BLaER1 (cell line): ENCODE data around the gene SLC22A23.

Experiments
- H3K27ac ChIP-seq: shearing (Covaris generic); formaldehyde crosslinking; 2 replicates; pipeline ENCODE4 v1.8.1; 2022
- H3K27me3 ChIP-seq: shearing (Covaris generic); formaldehyde crosslinking; 2 replicates; pipeline ENCODE4 v1.8.1; 2022
- H3K36me3 ChIP-seq: shearing (Covaris generic); formaldehyde crosslinking; 2 replicates; pipeline ENCODE4 v1.8.1; 2022
- H3K4me1 ChIP-seq: shearing (Covaris generic); formaldehyde crosslinking; 2 replicates; pipeline ENCODE4 v1.8.1; 2022
- H3K4me2 ChIP-seq: shearing (Covaris generic); formaldehyde crosslinking; 2 replicates; pipeline ENCODE4 v1.8.1; 2022
- H3K4me3 ChIP-seq: shearing (Covaris generic); formaldehyde crosslinking; 2 replicates; pipeline ENCODE4 v1.8.1; 2022
- H3K9ac ChIP-seq: shearing (Covaris generic); formaldehyde crosslinking; 2 replicates; pipeline ENCODE4 v1.8.1; 2022
- H3K9me3 ChIP-seq: shearing (Covaris generic); formaldehyde crosslinking; 2 replicates; pipeline ENCODE4 v1.8.1; 2022
- H4K20me1 ChIP-seq: shearing (Covaris generic); formaldehyde crosslinking; 2 replicates; pipeline ENCODE4 v1.8.1; 2022
- Cebpa-rat ChIP-seq: shearing (Covaris generic); IDR thresholded peaks from 2 replicates; pipeline ENCODE4 v1.8.1; 2022

Gene SLC22A23

DNA sequence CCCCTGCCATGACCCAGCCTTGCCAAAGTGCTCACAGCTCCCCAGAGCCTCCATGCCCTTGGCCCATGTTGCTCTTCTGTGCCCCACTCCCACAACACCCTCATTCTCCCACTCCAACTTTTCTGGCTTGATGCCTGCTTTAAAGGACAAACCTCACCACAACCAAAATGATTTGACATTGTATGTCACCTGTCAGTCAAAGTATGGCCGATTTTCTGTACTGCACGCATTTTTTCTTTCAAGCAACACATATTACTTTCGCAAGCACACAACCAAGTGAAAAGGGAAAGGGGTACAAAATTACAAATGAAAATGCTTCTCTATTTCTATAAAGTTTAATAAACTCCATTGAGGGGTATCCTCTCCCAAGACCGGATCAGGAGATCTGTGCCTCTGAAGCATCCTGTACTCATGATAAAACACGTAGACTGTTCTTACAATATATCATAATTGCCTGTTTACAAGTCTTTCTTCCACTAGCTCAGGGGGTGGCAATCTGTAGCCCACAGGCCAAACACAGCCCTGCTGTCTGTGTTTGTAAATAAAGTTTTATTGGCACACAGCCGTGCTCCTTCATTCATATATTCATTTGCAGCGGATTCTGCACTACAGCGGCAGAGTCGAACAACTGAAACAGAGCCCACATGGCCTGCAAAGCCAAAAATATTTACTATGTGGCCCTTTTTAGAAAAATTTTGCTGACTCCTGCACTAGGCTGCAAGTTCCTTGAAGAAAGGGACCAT lies 32.5 kb downstream of the SLC22A23 start:
- H3K4me2 ChIP-seq = no peak overlapping the region
- no peak overlapping the region for H3K9ac ChIP-seq
- H3K9me3 ChIP-seq = no peaks in the 10 kb centered on the region
- H3K27ac ChIP-seq = no peak overlapping the region
- H4K20me1 ChIP-seq = no peaks in the 10 kb centered on the region
- 0 out of 2 replicates have a peak, but pooled peaks cover 6% of the 10 kb centered on the region for H3K4me1 ChIP-seq
- TF ChIP-seq Cebpa-rat = no peak
- no peak overlapping the region for H3K4me3 ChIP-seq
- H3K36me3 ChIP-seq = no peaks in the 10 kb centered on the region
- H3K27me3 ChIP-seq = no peaks in the 10 kb centered on the region

DNA sequence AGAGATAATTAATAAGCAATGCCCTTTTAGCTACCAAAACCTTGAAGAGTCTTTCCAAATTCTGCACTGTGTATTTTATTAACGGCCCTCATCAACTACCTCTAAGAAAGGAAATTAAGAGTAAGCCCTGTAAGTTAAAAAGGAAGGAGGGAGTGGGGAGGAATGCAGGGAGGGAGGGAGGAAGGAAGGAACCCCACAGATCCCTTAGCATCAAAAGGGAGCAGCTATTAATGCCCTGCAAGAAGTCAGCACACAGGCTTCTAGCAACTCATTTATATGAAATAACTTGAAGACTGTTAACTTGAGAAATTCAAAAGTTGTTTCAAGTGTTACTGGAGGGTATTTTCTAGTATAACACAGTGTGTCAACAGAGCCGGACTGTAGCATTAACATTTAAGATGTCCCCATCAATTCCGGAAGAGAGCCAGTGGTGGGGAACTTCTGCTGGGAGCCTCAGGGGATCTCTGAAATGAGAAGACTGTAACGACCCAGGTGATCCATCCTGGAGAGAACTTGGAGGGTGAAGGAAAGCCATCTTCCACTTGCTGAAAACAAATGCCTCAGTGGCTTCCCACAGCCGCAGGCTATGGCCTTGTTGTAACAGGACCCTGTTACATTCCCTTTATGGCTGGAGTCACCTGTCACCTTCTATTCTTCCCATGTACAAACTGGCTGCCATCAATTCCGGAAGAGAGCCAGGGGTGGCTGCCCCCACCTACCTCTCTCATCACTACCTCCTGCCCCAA lies 33.2 kb downstream of the SLC22A23 start:
- Histone ChIP-seq H3K36me3 (no peaks in the 10 kb centered on the region), H3K27ac (no peak overlapping the region)

DNA sequence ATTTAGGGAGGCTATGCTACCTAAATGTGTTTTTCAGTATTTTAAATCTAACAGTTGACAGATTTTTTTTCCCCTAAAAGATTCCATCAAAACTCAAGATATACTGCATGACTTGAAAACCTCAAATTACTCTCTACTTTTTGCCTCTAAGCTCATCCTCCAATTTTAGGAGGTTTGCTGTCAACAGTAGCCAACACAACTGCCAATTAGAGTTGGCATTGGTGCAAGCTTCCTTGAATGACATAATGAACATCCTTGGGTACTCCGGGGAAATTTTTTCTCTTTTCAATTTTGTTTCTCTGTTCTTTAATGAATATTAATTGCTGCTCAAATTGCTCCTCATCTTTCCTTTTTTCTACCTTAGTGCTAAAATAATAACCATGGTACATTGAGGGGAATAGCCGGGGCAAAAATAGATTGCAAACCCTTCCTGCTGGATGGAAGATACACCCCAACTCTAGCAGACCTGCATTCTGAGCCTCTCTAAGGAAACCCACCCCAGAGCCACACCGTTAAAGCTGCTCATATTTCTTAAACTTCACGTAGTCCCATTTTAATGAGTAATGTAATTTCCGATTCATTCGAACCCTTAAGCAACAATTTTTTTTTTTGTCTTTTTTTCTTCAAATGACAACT lies 34.3 kb downstream of the SLC22A23 start:
- Histone ChIP-seq H4K20me1 (no peaks in the 10 kb centered on the region), H3K4me1 (0 out of 2 replicates have a peak, but pooled peaks cover 4% of the 10 kb centered on the region), H3K9me3 (no peaks in the 10 kb centered on the region), H3K9ac (no peak overlapping the region), H3K36me3 (no peaks in the 10 kb centered on the region), H3K4me2 (no peak overlapping the region), H3K27ac (no peak overlapping the region), H3K27me3 (no peaks in the 10 kb centered on the region), H3K4me3 (no peak overlapping the region)
- no peak for TF ChIP-seq Cebpa-rat

More for the DNA sequence above, 33.2 kb downstream of the SLC22A23 start:
- H4K20me1 ChIP-seq = no peaks in the 10 kb centered on the region
- TF ChIP-seq Cebpa-rat = no peak
- H3K9ac ChIP-seq = no peak overlapping the region
- H3K4me2 ChIP-seq = no peak overlapping the region
- H3K4me3 ChIP-seq = no peak overlapping the region
- H3K4me1 ChIP-seq = 0 out of 2 replicates have a peak, but pooled peaks cover under 1% of the 10 kb centered on the region
- H3K9me3 ChIP-seq = no peaks in the 10 kb centered on the region
- H3K27me3 ChIP-seq = no peaks in the 10 kb centered on the region

GRCh38 chr6:3421791-3422434 lies 34.9 kb downstream of the SLC22A23 start:
- no peak overlapping the region for H3K4me2 ChIP-seq
- no peaks in the 10 kb centered on the region for H4K20me1 ChIP-seq
- no peak overlapping the region for H3K27ac ChIP-seq
- 0 out of 2 replicates have a peak, but pooled peaks cover 4% of the 10 kb centered on the region for H3K4me1 ChIP-seq
- H3K27me3 ChIP-seq = no peaks in the 10 kb centered on the region
- H3K9me3 ChIP-seq = no peaks in the 10 kb centered on the region
- no peaks in the 10 kb centered on the region for H3K36me3 ChIP-seq
- no peak for TF ChIP-seq Cebpa-rat
- H3K4me3 ChIP-seq = no peak overlapping the region
- H3K9ac ChIP-seq = no peak overlapping the region

DNA sequence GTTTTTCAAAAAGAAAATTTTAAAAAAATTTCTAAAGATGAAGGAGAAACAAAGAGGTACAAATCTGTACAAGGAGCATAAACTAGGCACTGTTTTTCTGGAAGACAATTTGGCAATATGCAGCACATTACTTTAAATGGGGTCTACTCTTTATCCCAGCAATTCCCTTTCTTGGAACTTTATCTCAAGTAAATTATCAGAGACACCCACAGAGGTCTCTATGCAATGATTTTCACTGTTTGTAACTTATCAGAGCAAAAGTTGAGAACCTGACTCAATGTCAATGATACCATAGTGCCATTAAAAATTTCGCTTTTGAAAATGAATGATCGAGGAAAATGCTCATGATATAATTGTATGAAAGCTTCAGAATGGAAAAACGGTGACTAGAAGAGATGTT lies 35.7 kb downstream of the SLC22A23 start:
- no peak for TF ChIP-seq Cebpa-rat
- no peak overlapping the region for H3K4me3 ChIP-seq
- H4K20me1 ChIP-seq = no peaks in the 10 kb centered on the region
- no peak overlapping the region for H3K27ac ChIP-seq
- no peaks in the 10 kb centered on the region for H3K36me3 ChIP-seq
- H3K4me1 ChIP-seq = 0 out of 2 replicates have a peak, but pooled peaks cover 4% of the 10 kb centered on the region
- no peak overlapping the region for H3K9ac ChIP-seq
- H3K27me3 ChIP-seq = no peaks in the 10 kb centered on the region
- H3K4me2 ChIP-seq = no peak overlapping the region
- no peaks in the 10 kb centered on the region for H3K9me3 ChIP-seq

DNA sequence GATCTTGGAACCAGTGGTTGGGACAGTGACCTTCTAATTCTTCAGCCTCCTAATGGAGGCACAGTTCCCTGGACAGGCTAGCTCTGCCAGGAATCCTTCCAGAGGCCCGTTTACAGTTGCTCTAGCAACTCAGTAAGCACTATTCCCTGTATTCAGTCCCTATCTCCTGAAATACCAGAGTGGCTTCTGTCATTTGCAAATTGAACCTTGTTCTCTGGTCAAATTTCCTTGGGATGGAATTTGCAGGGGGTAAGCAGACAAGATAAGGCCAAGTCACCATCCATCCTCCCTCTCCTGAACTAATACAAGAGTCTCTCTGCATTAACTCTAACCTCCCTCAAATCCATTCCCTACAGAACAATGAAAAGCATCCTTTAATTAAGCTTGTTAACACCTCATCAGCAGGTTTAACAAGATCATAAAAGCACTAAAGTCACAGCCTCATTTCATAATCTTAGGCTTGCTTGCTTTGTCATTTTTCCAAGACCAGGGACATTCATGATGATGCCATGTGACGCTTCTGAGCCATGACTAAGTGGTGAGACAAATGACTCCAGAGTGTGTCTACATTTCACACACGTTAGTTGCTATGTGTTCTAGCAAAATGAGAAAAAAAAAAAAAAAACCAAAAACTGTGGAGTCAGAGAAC lies 37.1 kb downstream of the SLC22A23 start:
- Histone ChIP-seq H3K27me3 (no peaks in the 10 kb centered on the region), H3K9me3 (no peaks in the 10 kb centered on the region)

GRCh38 chr6:3418496-3419060 lies 38.3 kb downstream of the SLC22A23 start:
- Histone ChIP-seq H3K4me1 (peaks cover 17% of the 10 kb centered on the region), H3K27me3 (no peaks in the 10 kb centered on the region), H3K9me3 (no peaks in the 10 kb centered on the region), H3K27ac (no peak overlapping the region), H4K20me1 (no peaks in the 10 kb centered on the region), H3K4me3 (no peak overlapping the region), H3K9ac (no peak overlapping the region), H3K36me3 (no peaks in the 10 kb centered on the region), H3K4me2 (no peak overlapping the region)
- no peak for TF ChIP-seq Cebpa-rat

More for the DNA sequence above, 37.1 kb downstream of the SLC22A23 start:
- Histone ChIP-seq H3K4me2 (no peak overlapping the region), H3K9ac (no peak overlapping the region), H3K27ac (no peak overlapping the region), H3K4me3 (no peak overlapping the region), H3K4me1 (peaks cover 9% of the 10 kb centered on the region), H3K36me3 (no peaks in the 10 kb centered on the region), H4K20me1 (no peaks in the 10 kb centered on the region)
- TF ChIP-seq Cebpa-rat = no peak

- Histone ChIP-seq H3K9me3 (no peaks in the 10 kb centered on the region), H3K9ac (no peak overlapping the region), H3K4me2 (no peak overlapping the region), H3K4me1 (peaks cover 17% of the 10 kb centered on the region), H3K4me3 (no peak overlapping the region), H3K27ac (no peak overlapping the region), H3K27me3 (no peaks in the 10 kb centered on the region), H4K20me1 (no peaks in the 10 kb centered on the region), H3K36me3 (no peaks in the 10 kb centered on the region)
- no peak for TF ChIP-seq Cebpa-rat
These were observed 39.4 kb downstream of the SLC22A23 start for GRCh38 chr6:3417473-3417872.

GRCh38 chr6:3415490-3415889 lies 41.4 kb downstream of the SLC22A23 start:
- Histone ChIP-seq H3K4me2 (no peak overlapping the region), H3K27me3 (no peaks in the 10 kb centered on the region), H3K9me3 (no peaks in the 10 kb centered on the region), H4K20me1 (no peaks in the 10 kb centered on the region), H3K27ac (no peak overlapping the region), H3K4me1 (peaks cover 17% of the 10 kb centered on the region), H3K4me3 (no peak overlapping the region), H3K36me3 (no peaks in the 10 kb centered on the region), H3K9ac (no peak overlapping the region)
- TF ChIP-seq Cebpa-rat = no peak
